ENCODE results near the gene SRL.
"Not testable (repeated sequence)": the region's sequence is repeated elsewhere in the genome, so short reads cannot be mapped to it uniquely, and the experiment has no call there.

SRL gene

GRCh38 chr16:4156503-4156902 lies 85.4 kb downstream of the SRL start:
- DNase-seq, result not testable (repeated sequence)

- not testable (repeated sequence) for DNase-seq
These were observed 88.5 kb downstream of the SRL start for GRCh38 chr16:4153364-4153763.

GRCh38 chr16:4152267-4152666 lies 89.6 kb downstream of the SRL start:
- no peak for DNase-seq

- no peak for DNase-seq
These were observed 94.6 kb downstream of the SRL start for GRCh38 chr16:4147236-4147635.

GRCh38 chr16:4142268-4142667 lies 99.6 kb downstream of the SRL start:
- peak; percentile 5 for DNase-seq

- no peak for DNase-seq
These were observed 100.3 kb downstream of the SRL start for GRCh38 chr16:4141604-4142003.

GRCh38 chr16:4140652-4141051 lies 101.2 kb downstream of the SRL start:
- no peak for DNase-seq

GRCh38 chr16:4139968-4140367 lies 101.9 kb downstream of the SRL start:
- DNase-seq, result no peak

Measured in activated T-cell treated with anti-CD3 and anti-CD28 coated beads for 4 hours (primary cell).